GM23248 (cell line): ENCODE measurements around the gene IFRD1. TPM values are rescaled to one million over a fixed set of nuclear protein-coding genes. Genes with fewer than 3 reads are reported as not detected.

Experiments
- DNase-seq: peaks from one replicate; pipeline ENCODE4 v3.0.0-alpha.2; 2015
- H2AFZ ChIP-seq: fragments of 200-600 bp; sonication (generic); 2 replicates; pipeline ENCODE4 v1.6.1; 2016; ENCODE audit warnings: antibody characterized with exemption
- H3F3A ChIP-seq: fragments of 200-600 bp; sonication (generic); 2 replicates; pipeline ENCODE4 v1.6.1; 2016; ENCODE audit warnings: mild to moderate bottlenecking, antibody characterized with exemption, mixed run types; ENCODE audit not compliant: insufficient read depth
- H3K27ac ChIP-seq: fragments of 200-600 bp; sonication (generic); 2 replicates; pipeline ENCODE4 v1.5.1; 2016; ENCODE audit warnings: mild to moderate bottlenecking
- H3K27me3 ChIP-seq: fragments of 200-600 bp; sonication (generic); replicated peaks from 2 replicates; pipeline ENCODE4 v1.6.1; 2016; ENCODE audit warnings: mild to moderate bottlenecking; ENCODE audit not compliant: insufficient read depth
- H3K36me3 ChIP-seq: fragments of 200-600 bp; sonication (generic); 2 replicates; pipeline ENCODE4 v1.6.1; 2016; ENCODE audit warnings: low read depth, mild to moderate bottlenecking
- H3K4me1 ChIP-seq: fragments of 200-600 bp; sonication (generic); 2 replicates; pipeline ENCODE4 v1.6.1; 2016; ENCODE audit warnings: mild to moderate bottlenecking; ENCODE audit not compliant: insufficient read depth
- H3K4me2 ChIP-seq: fragments of 200-600 bp; sonication (generic); one replicate; pipeline ENCODE4 v1.6.1; 2016; ENCODE audit warnings: mild to moderate bottlenecking; ENCODE audit not compliant: unreplicated experiment
- H3K4me3 ChIP-seq: fragments of 200-600 bp; sonication (generic); 2 replicates; pipeline ENCODE4 v1.5.1; 2016; ENCODE audit warnings: mild to moderate bottlenecking
- H3K79me2 ChIP-seq: fragments of 200-600 bp; sonication (generic); 2 replicates; pipeline ENCODE4 v1.6.1; 2016; ENCODE audit warnings: mild to moderate bottlenecking; ENCODE audit not compliant: insufficient read depth
- H3K9ac ChIP-seq: fragments of 200-600 bp; sonication (generic); 2 replicates; pipeline ENCODE4 v1.6.1; 2016; ENCODE audit warnings: mild to moderate bottlenecking
- H3K9me2 ChIP-seq: fragments of 200-600 bp; sonication (generic); 2 replicates; pipeline ENCODE4 v1.6.1; 2016; ENCODE audit warnings: mixed run types, mild to moderate bottlenecking, moderate library complexity; ENCODE audit not compliant: insufficient read depth
- H3K9me3 ChIP-seq: fragments of 200-600 bp; sonication (generic); one replicate; pipeline ENCODE4 v1.6.1; 2017; ENCODE audit warnings: low read depth
- H4K20me1 ChIP-seq: fragments of 200-600 bp; sonication (generic); 2 replicates; pipeline ENCODE4 v1.6.0; 2016; ENCODE audit not compliant: insufficient read depth
- EZH2 ChIP-seq: fragments of 200-600 bp; sonication (generic); IDR thresholded peaks from 2 replicates; pipeline ENCODE4 v1.6.1; 2018; ENCODE audit warnings: antibody characterized with exemption, mild to moderate bottlenecking; ENCODE audit not compliant: insufficient read depth, poor library complexity, severe bottlenecking
- EZH2phosphoT487 ChIP-seq: fragments of 200-600 bp; sonication (generic); IDR thresholded peaks from 2 replicates; pipeline ENCODE4 v1.6.1; 2018; ENCODE audit warnings: antibody characterized with exemption, moderate library complexity, mild to moderate bottlenecking, low read depth; ENCODE audit not compliant: insufficient read depth
- WGBS, 2 experiments: methylation state at CpG; one replicate each; pipeline ENCODE4 v1.1.6; 2015 to 2017; ENCODE audit warnings: low lambda C conversion rate in 2 of 2, low coverage in 1 of 2; ENCODE audit errors: missing lambda C conversion rate in 2 of 2; 5-methylcytosine and 5-hydroxymethylcytosine counted together
- in situ Hi-C: fragments of 300-500 bp; cut with MboI; formaldehyde crosslinking; loops from 2 replicates; pipeline ENCODE4 v1.15.0; 2020
- polyA plus RNA-seq: library from polyadenylated mRNA; unstranded; fragments of >200 nt; fragmentation: Nextera tagmentation; extraction: Ambion mirVana; gene quantifications from 2 replicates; pipeline ENCODE4 v1.2.1, GENCODE V29; 2016
- total RNA-seq: library from RNA; depleted of rRNA; stranded (reverse); fragments of >200 nt; shearing (Covaris generic); gene quantifications from 2 replicates; pipeline ENCODE4 v1.2.3, GENCODE V29; 2014

Gene IFRD1
- total and polyA plus RNA-seq, 2 experiments from 2014 or later: 61.4 to 71.9 TPM

GRCh38 chr7:112500619-112501018, 50.4 kb downstream of the IFRD1 start:
- Histone ChIP-seq H3K9ac (no peak overlapping the region), H3F3A (0 out of 2 replicates have a peak, but pooled peaks cover 1% of the 10 kb centered on the region), H3K9me3 (no peaks in the 10 kb centered on the region), H3K4me2 (no peak overlapping the region), H4K20me1 (no peaks in the 10 kb centered on the region), H3K79me2 (no peaks in the 10 kb centered on the region), H2AFZ (no peak overlapping the region), H3K9me2 (no peaks in the 10 kb centered on the region), H3K27ac (no peak overlapping the region), H3K36me3 (no peaks in the 10 kb centered on the region), H3K4me1 (peaks cover 2% of the 10 kb centered on the region), H3K4me3 (no peak overlapping the region), H3K27me3 (no peaks in the 10 kb centered on the region)
- WGBS, 2 experiments: 94 to 98% methylated on average over 3 of the region's 3 CpGs
- no peak for TF ChIP-seq EZH2phosphoT487
- TF ChIP-seq EZH2: no peak
- in situ Hi-C loops: no loop called here
- peak; percentile 24 for DNase-seq

- Histone ChIP-seq H4K20me1 (no peaks in the 10 kb centered on the region), H3K9me2 (no peaks in the 10 kb centered on the region), H3K36me3 (no peaks in the 10 kb centered on the region), H3K27ac (no peak overlapping the region), H3K79me2 (no peaks in the 10 kb centered on the region), H3K4me3 (no peak overlapping the region), H3F3A (no peaks in the 10 kb centered on the region), H3K9me3 (no peaks in the 10 kb centered on the region), H3K9ac (no peak overlapping the region), H3K4me2 (no peak overlapping the region), H3K27me3 (no peaks in the 10 kb centered on the region), H2AFZ (no peak overlapping the region), H3K4me1 (no peaks in the 10 kb centered on the region)
- DNase-seq: no peak
- TF ChIP-seq EZH2 (no peak), EZH2phosphoT487 (no peak)
- in situ Hi-C loops: no loop called here
- WGBS, 2 experiments: 90 to 91% methylated on average over 7 of the region's 7 CpGs
These were observed 51.7 kb downstream of the IFRD1 start for GRCh38 chr7:112501801-112502503.

DNA sequence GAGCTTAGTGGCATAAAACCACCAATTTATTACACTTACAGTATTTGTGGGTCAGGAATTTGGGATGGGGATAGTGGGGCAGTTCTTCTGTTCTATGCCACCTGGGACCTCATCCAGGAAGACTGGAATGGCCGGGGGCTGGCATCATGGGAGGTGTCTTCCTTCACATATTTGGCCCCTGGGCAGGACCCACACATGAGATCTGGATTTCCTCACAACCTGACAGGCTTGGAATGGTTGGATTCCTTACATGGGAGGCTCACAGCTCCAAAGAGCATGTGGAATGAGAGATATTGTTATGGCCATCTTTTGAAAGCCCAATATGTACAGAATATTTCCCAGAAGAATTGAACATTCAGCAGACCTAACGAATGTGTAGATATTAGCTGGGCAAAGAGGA, 52.4 kb downstream of the IFRD1 start:
- in situ Hi-C loops: no loop called here
- H3K36me3 ChIP-seq: no peaks in the 10 kb centered on the region

DNA sequence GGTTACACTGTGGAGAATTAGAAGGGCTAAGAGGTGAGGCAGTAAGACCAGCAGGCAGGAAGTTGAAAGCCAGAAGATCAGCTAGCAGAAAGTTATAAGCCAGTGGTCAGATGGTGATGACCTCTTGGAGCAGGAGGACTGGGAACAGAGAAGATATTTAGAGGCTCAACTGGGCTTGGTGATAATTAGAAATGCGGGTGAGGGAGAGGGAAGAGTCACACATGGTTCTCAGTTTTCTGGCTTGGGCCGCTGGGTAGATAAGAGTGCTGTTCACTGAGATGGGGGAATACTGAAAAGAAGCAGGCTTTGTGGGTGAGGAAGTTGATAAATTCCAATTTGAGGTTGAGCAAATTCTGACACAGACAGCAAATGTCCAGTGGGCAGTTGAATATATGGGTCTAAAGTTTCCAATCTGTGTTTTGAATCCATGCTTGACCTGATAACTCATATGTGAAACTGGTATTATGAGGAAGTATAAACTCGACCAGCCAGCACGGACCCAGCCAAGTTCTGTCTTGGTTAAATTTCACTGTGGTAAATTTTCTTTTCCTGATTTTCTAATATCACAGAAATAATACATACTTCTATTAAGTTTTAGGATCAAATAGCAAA, 53.2 kb downstream of the IFRD1 start:
- Histone ChIP-seq H3K4me2 (no peak overlapping the region), H3K9me3 (no peaks in the 10 kb centered on the region), H3K4me3 (no peak overlapping the region), H3F3A (peaks cover 2% of the 10 kb centered on the region; the same call in 1 of the 2 replicates), H4K20me1 (no peaks in the 10 kb centered on the region), H3K9ac (no peak overlapping the region), H2AFZ (no peak overlapping the region), H3K27ac (no peak overlapping the region), H3K79me2 (no peaks in the 10 kb centered on the region), H3K9me2 (no peaks in the 10 kb centered on the region), H3K4me1 (no peaks in the 10 kb centered on the region), H3K27me3 (no peaks in the 10 kb centered on the region), H3K36me3 (no peaks in the 10 kb centered on the region)
- in situ Hi-C loops: no loop called here
- no peak for DNase-seq
- 87 to 98% methylated on average over 4 of the region's 4 CpGs for WGBS, 2 experiments
- no peak for TF ChIP-seq EZH2

More for the DNA sequence above, 52.4 kb downstream of the IFRD1 start:
- H3F3A ChIP-seq: no peaks in the 10 kb centered on the region
- no peak overlapping the region for H3K27ac ChIP-seq
- H3K4me1 ChIP-seq: no peaks in the 10 kb centered on the region
- H2AFZ ChIP-seq: no peak overlapping the region
- H3K9me2 ChIP-seq: no peaks in the 10 kb centered on the region
- WGBS, 2 experiments: 59 to 64% methylated on average over 2 of the region's 2 CpGs
- H3K9ac ChIP-seq: no peak overlapping the region
- no peaks in the 10 kb centered on the region for H3K79me2 ChIP-seq
- H3K9me3 ChIP-seq: no peaks in the 10 kb centered on the region
- DNase-seq: no peak
- no peaks in the 10 kb centered on the region for H4K20me1 ChIP-seq
- H3K4me2 ChIP-seq: no peak overlapping the region
- H3K4me3 ChIP-seq: no peak overlapping the region
- no peaks in the 10 kb centered on the region for H3K27me3 ChIP-seq
- TF ChIP-seq EZH2: no peak
- no peak for TF ChIP-seq EZH2phosphoT487
